SU-DHL-6 (cell line): Measurements from ENCODE around the gene ZNF768.

Experiments used
- H2AFZ ChIP-seq: fragments of 200-600 bp; sonication (generic); 2 replicates; pipeline ENCODE4 v1.6.1; 2014; ENCODE audit warnings: low read depth, mild to moderate bottlenecking, moderate library complexity, mixed read lengths, antibody characterized with exemption, low read length; ENCODE audit not compliant: severe bottlenecking
- H3F3A ChIP-seq: fragments of 200-600 bp; shearing (Covaris generic); 2 replicates; pipeline ENCODE4 v1.6.0; 2016; ENCODE audit warnings: antibody characterized with exemption, mild to moderate bottlenecking; ENCODE audit not compliant: insufficient read depth
- H3K27ac ChIP-seq: fragments of 200-600 bp; sonication (generic); 2 replicates; pipeline ENCODE4 v1.5.1; 2016; ENCODE audit warnings: low read depth, mild to moderate bottlenecking, low read length, moderate library complexity, mixed read lengths
- H3K27me3 ChIP-seq: fragments of 200-600 bp; sonication (generic), shearing (Covaris generic); 2 replicates; pipeline ENCODE4 v1.6.0; 2014; ENCODE audit warnings: mild to moderate bottlenecking, low read length
- H3K36me3 ChIP-seq: fragments of 200-600 bp; sonication (generic); 2 replicates; pipeline ENCODE4 v1.6.1; 2014; ENCODE audit warnings: mild to moderate bottlenecking, low read length, mixed read lengths
- H3K4me2 ChIP-seq: fragments of 300-600, 200-600 bp; shearing (Covaris generic), sonication (generic); 2 replicates; pipeline ENCODE4 v1.6.0; 2014; ENCODE audit warnings: low read length, low read depth, mild to moderate bottlenecking; ENCODE audit not compliant: poor library complexity, severe bottlenecking
- H3K4me3 ChIP-seq: fragments of 200-600 bp; sonication (generic); 2 replicates; pipeline ENCODE4 v1.5.1; 2014; ENCODE audit warnings: antibody characterized with exemption, low read length, mild to moderate bottlenecking, mixed read lengths; ENCODE audit not compliant: insufficient read depth, poor library complexity, severe bottlenecking
- H3K79me2 ChIP-seq: fragments of 200-600 bp; sonication (generic); 2 replicates; pipeline ENCODE4 v1.6.1; 2014; ENCODE audit warnings: mild to moderate bottlenecking, low read length, moderate library complexity; ENCODE audit not compliant: insufficient read depth
- H3K9ac ChIP-seq: fragments of 200-600 bp; sonication (generic); 2 replicates; pipeline ENCODE4 v1.7.0; 2014; ENCODE audit warnings: mild to moderate bottlenecking, low read length
- H3K9me2 ChIP-seq: fragments of 200-600 bp; sonication (generic); replicated peaks from 2 replicates; pipeline ENCODE4 v1.6.1; 2014; ENCODE audit warnings: low read length; ENCODE audit not compliant: insufficient read depth
- H3K9me3 ChIP-seq: fragments of 200-600 bp; sonication (generic); 2 replicates; pipeline ENCODE4 v1.6.1; 2014; ENCODE audit warnings: low read length, mixed read lengths; ENCODE audit not compliant: insufficient read depth
- H4K20me1 ChIP-seq: fragments of 200-600 bp; sonication (generic); 2 replicates; pipeline ENCODE4 v1.6.1; 2014; ENCODE audit warnings: low read depth, mild to moderate bottlenecking, antibody characterized with exemption, low read length, moderate library complexity, mixed read lengths
- CTCF ChIP-seq: fragments of 200-600 bp; sonication (generic); IDR thresholded peaks from one replicate; pipeline ENCODE4 v1.5.1; 2017; ENCODE audit warnings: antibody characterized with exemption, mild to moderate bottlenecking, low read length, moderate library complexity; ENCODE audit not compliant: insufficient read depth, poor library complexity, severe bottlenecking
- EZH2phosphoT487 ChIP-seq: fragments of 200-600 bp; sonication (generic), shearing (Covaris generic); conservative IDR thresholded peaks from 2 replicates; pipeline ENCODE4 v1.6.1; 2018; ENCODE audit warnings: mild to moderate bottlenecking, antibody characterized with exemption, low read length, moderate library complexity, mixed read lengths

The ZNF768 gene

GRCh38 chr16:30565984-30566383 lies 39.6 kb upstream of the ZNF768 start:
- Histone ChIP-seq H3K27me3 (no peaks in the 10 kb centered on the region), H2AFZ (no peak overlapping the region), H3K79me2 (no peaks in the 10 kb centered on the region), H3K9me3 (no peaks in the 10 kb centered on the region), H3F3A (no peaks in the 10 kb centered on the region), H3K9ac (no peak overlapping the region), H3K9me2 (no peaks in the 10 kb centered on the region), H3K36me3 (no peaks in the 10 kb centered on the region), H4K20me1 (no peaks in the 10 kb centered on the region), H3K4me3 (no peak overlapping the region), H3K4me2 (no peak overlapping the region), H3K27ac (no peak overlapping the region)
- no peak for TF ChIP-seq CTCF
- no peak for TF ChIP-seq EZH2phosphoT487

GRCh38 chr16:30565526-30565925 lies 39.2 kb upstream of the ZNF768 start:
- Histone ChIP-seq H3K79me2 (no peaks in the 10 kb centered on the region), H3K36me3 (no peaks in the 10 kb centered on the region), H3K4me3 (no peak overlapping the region), H3F3A (no peaks in the 10 kb centered on the region), H3K9me2 (no peaks in the 10 kb centered on the region), H3K4me2 (no peak overlapping the region), H3K27ac (no peak overlapping the region), H3K9ac (no peak overlapping the region), H2AFZ (no peak overlapping the region), H3K9me3 (no peaks in the 10 kb centered on the region), H3K27me3 (no peaks in the 10 kb centered on the region), H4K20me1 (no peaks in the 10 kb centered on the region)
- no peak for TF ChIP-seq CTCF
- TF ChIP-seq EZH2phosphoT487: no peak

DNA sequence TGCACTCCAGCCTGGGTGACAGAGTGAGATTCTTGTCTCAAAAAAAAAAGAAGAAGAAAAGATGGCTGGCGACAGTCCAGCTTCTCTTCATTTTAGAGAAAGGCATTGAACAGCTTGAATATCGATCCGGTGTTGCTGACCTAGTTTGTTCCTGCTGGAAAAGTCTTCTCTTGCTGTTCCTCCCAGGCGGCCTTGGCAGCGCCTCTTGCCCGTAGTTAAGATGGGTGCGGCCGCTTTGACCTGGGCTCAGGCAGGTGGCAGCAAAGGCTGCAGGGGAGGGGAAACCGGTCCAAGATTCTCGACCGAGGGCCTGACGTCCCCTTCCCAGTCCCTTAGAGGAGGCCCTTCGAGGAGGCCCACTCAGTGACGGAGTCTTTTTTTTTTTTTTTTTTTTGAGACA lies 35.7 kb upstream of the ZNF768 start:
- Histone ChIP-seq H3K27me3 (no peaks in the 10 kb centered on the region), H3K79me2 (0 out of 2 replicates have a peak, but pooled peaks cover 4% of the 10 kb centered on the region), H3K9me2 (no peaks in the 10 kb centered on the region), H3K4me2 (no peak overlapping the region), H3K9ac (no peak overlapping the region), H3F3A (peaks cover 5% of the 10 kb centered on the region; the same call in 1 of the 2 replicates), H4K20me1 (no peaks in the 10 kb centered on the region), H3K9me3 (no peaks in the 10 kb centered on the region), H2AFZ (no peak overlapping the region), H3K27ac (no peak overlapping the region), H3K4me3 (no peak overlapping the region), H3K36me3 (no peaks in the 10 kb centered on the region)
- TF ChIP-seq EZH2phosphoT487 (no peak), CTCF (no peak)
